ENCODE results near the gene TAF9B. TPM values are rescaled to one million over a fixed set of nuclear protein-coding genes. Genes with fewer than 3 reads are reported as not detected.
"Not testable (repeated sequence)": the region's sequence is repeated elsewhere in the genome, so short reads cannot be mapped to it uniquely, and the experiment has no call there.

Gene TAF9B
- total and polyA plus RNA-seq, 5 donors = 14.8 to 25.5 (median 20.6) TPM

DNA sequence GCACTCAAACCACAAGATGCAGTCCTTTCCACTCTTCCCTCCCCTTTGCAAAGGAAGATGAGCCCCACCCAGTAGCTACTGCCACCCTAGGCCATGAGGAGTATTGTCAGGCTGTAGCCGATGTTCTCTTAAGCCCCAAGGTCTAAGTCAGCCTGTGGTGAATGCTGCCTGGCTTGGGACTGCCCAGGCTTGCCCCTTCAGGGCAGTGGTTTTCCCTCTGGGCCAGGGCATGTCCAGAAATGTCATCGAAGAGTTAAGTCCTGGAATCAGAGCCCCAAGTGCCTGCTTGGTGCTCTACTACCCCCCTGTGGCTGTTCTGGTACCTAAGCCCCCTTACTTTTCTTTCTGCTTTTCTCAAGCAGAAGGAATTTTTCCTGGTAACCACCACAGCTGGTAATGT lies 47.2 kb downstream of the TAF9B start:
- no peak overlapping the region for H3K27ac ChIP-seq (ENCODE audit: low read length)
- H3K9me3 ChIP-seq (ENCODE audit: control insufficient read depth, low read length) = no peaks in the 10 kb centered on the region
- H3K27me3 ChIP-seq (ENCODE audit: control insufficient read depth, insufficient read depth) = no peaks in the 10 kb centered on the region
- ATAC-seq = no peak
- no peak for DNase-seq
- intact Hi-C loops (cut with DNase I) = loop anchor here in 1 of 4 donors (10.0 kb wide), 1 partner anchor 757 kb away; no protein-coding TSS in a partner anchor
- 24% methylated on average over 2 of the region's 2 CpGs for WGBS
- H3K4me1 ChIP-seq (ENCODE audit: control insufficient read depth, insufficient read depth, low read length) = no peaks in the 10 kb centered on the region
- H3K4me3 ChIP-seq (ENCODE audit: low read length) = no peak overlapping the region

DNA sequence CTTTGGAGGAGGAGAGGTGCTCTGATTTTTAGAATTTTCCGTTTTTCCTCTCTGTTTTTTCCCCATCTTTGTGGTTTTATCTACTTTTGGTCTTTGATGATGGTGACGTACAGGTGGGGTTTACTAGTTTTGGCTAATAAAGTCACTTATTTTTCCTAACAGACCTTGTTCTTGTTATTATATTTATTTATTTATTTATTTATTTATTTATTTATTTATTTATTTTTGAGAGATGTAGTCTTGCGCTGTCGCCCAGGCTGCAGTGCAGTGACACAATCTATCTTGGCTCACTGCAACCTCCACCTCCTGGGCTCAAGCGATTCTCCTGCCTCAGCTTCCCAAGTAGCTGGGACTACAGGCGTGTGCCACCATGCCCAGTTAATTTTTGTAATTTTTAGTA lies 58.0 kb downstream of the TAF9B start:
- H3K27ac ChIP-seq (ENCODE audit: low read length); intact Hi-C loops (cut with DNase I); H3K4me3 ChIP-seq (ENCODE audit: low read length); ATAC-seq; DNase-seq; H3K4me1 ChIP-seq (ENCODE audit: control insufficient read depth, insufficient read depth, low read length); H3K9me3 ChIP-seq (ENCODE audit: control insufficient read depth, low read length); H3K27me3 ChIP-seq (ENCODE audit: control insufficient read depth, insufficient read depth): not testable (repeated sequence)
- WGBS = 97% methylated on average over 6 of the region's 6 CpGs

Other genes starting within 250 kb of the TAF9B start
- 10 to 100 TPM; 47.1 to 66.4 (median 59.6) TPM for gene MAGT1, start 244.2 kb downstream of the TAF9B start, total RNA-seq
- 31.1 TPM for gene MAGT1, start 244.2 kb downstream of the TAF9B start, polyA plus RNA-seq
- 1,000 to 10,000 TPM; 1,046 to 1,477 (median 1,227) TPM for gene COX7B, start 240.2 kb downstream of the TAF9B start, total RNA-seq
- 5,401 TPM for gene COX7B, start 240.2 kb downstream of the TAF9B start, polyA plus RNA-seq
- 10 to 100 TPM in 1 of 4 donors, 1 to 10 TPM in 3; 6.7 to 11.5 (median 7.8) TPM for gene ATP7A, start 229.0 kb downstream of the TAF9B start, total RNA-seq
- gene ATP7A, start 229.0 kb downstream of the TAF9B start, polyA plus RNA-seq = 1.6 TPM
- gene PGAM4, start 170.0 kb downstream of the TAF9B start, total RNA-seq = under 1 TPM in 1 of 4 donors, not detected in 3; 0.34 TPM
- not detected for gene PGAM4, start 170.0 kb downstream of the TAF9B start, polyA plus RNA-seq
- gene PGK1, start 35.4 kb downstream of the TAF9B start, total RNA-seq = 100 to 1,000 TPM; 421 to 475 (median 440) TPM
- 234 TPM for gene PGK1, start 35.4 kb downstream of the TAF9B start, polyA plus RNA-seq
- 1 to 10 TPM in 3 of 4 donors, under 1 TPM in 1; 0.84 to 1.2 (median 1.2) TPM for gene CYSLTR1, start 188.0 kb upstream of the TAF9B start, total RNA-seq
- gene CYSLTR1, start 188.0 kb upstream of the TAF9B start, polyA plus RNA-seq = 0.52 TPM

Data from right cardiac atrium (tissue), 5 donors.